Esophagus muscularis mucosa (tissue), 4 donors: ENCODE data around the gene KIAA1755. TPM values are rescaled to one million over a fixed set of nuclear protein-coding genes. Genes with fewer than 3 reads are reported as not detected.

ENCODE experiments used
- DNase-seq: peaks from one replicate; pipeline ENCODE4 v3.0.0-alpha.2; 2017; ENCODE audit errors: extremely low spot score
- H3K27ac ChIP-seq, 4 donors: fragments of 200-600 bp; sonication (generic); replicated peaks in 1 of 4; 1 replicate in 3 of 4; 2 replicates in 1 of 4; pipeline ENCODE4 v1.5.1; 2016 to 2019; ENCODE audit warnings: mild to moderate bottlenecking in 1 of 4
- H3K27me3 ChIP-seq, 4 donors: fragments of 200-600 bp; sonication (generic); one replicate each; pipeline versions ENCODE4 v1.5.1 to v1.6.0; 2016 to 2019
- H3K36me3 ChIP-seq, 4 donors: fragments of 200-600 bp; sonication (generic); one replicate each; pipeline ENCODE4 v1.5.1; 2016 to 2019
- H3K4me1 ChIP-seq, 4 donors: fragments of 200-600 bp; sonication (generic); one replicate each; pipeline ENCODE4 v1.5.1; 2016 to 2019
- H3K4me3 ChIP-seq, 4 donors: fragments of 200-600 bp; sonication (generic); 1 replicate in 2 of 4; 2 replicates in 2 of 4; pipeline ENCODE4 v1.5.1; 2016 to 2019; ENCODE audit warnings: mild to moderate bottlenecking in 4 of 4, moderate library complexity in 1 of 4
- H3K9me3 ChIP-seq, 4 donors: fragments of 200-600 bp; sonication (generic); 1 replicate in 3 of 4; 2 replicates in 1 of 4; pipeline ENCODE4 v1.5.1; 2016 to 2019
- EP300 ChIP-seq: sonication (generic); formaldehyde crosslinking; IDR thresholded peaks from one replicate; pipeline ENCODE4 v1.6.1; 2017; ENCODE audit warnings: antibody characterized with exemption
- POLR2A ChIP-seq: fragments of 450-650 bp; IDR thresholded peaks from one replicate; pipeline ENCODE4 v1.6.1; 2017; ENCODE audit warnings: antibody characterized with exemption, moderate library complexity, mild to moderate bottlenecking, low read depth
- POLR2AphosphoS5 ChIP-seq, 2 donors: sonication (generic); formaldehyde crosslinking; IDR thresholded peaks; one replicate each; pipeline ENCODE4 v1.6.1; 2017; ENCODE audit warnings: antibody characterized with exemption in 2 of 2
- WGBS: methylation state at CpG from one replicate; pipeline ENCODE4 v1.1.5; 2018; 5-methylcytosine and 5-hydroxymethylcytosine counted together
- intact Hi-C: fragments of 100-400 bp; cut with DNase I; formaldehyde crosslinking; loops from one replicate; pipeline ENCODE4 v1.15.1; 2023
- total RNA-seq, 4 donors: library from RNA; depleted of rRNA; stranded (reverse); fragments of >200 nt; gene quantifications; one replicate each; pipeline versions ENCODE4 v1.1.0 to v1.2.1, GENCODE V29; 2016
- TF ChIP-seq, protein P1 (sequence below), 3 experiments: fragments of 200-600 bp in 2 of 3; fragments of 450-650 bp in 1 of 3; sonication (generic) in 2 of 3; IDR thresholded peaks; one replicate each; pipeline ENCODE4 v1.5.1; 2017 to 2019; ENCODE audit warnings: antibody characterized with exemption in 3 of 3, mild to moderate bottlenecking in 2 of 3, moderate library complexity in 1 of 3

Gene KIAA1755
- total RNA-seq, 4 donors from 2014 or later, result 7.3 to 13.3 (median 8.5) TPM

DNA sequence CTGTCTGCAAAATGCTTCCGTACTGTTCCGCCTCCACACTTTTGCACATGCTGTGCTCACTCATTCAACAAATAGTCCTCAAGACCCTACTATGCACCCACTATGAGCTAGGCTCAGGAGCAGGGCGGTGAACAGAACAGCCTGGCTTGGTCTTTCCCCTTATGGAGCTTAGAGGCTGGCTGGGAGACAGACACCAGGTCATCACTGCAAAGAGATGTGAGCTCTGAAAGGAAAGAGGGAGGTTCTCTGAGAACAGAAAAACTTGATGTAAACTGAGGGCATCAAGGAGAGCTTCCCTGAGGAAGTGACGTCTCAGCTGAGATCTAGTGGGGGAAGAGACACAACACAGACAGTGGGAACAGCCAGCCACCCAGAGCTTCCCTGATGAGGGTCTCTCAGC, 64.5 kb downstream of the KIAA1755 start:
- 87% methylated on average over 4 of the region's 4 CpGs for WGBS
- Histone ChIP-seq H3K4me1 (peaks cover 3 to 12% (median 10%) of the 10 kb centered on the region in 4 donors), H3K9me3 (no peaks in the 10 kb centered on the region), H3K27ac (no peak overlapping the region), H3K36me3 (no peaks in the 10 kb centered on the region), H3K4me3 (no peak overlapping the region), H3K27me3 (peaks cover 0 to 6% (median 0%) of the 10 kb centered on the region in 4 donors)
- intact Hi-C loops, result no loop called here
- TF ChIP-seq POLR2AphosphoS5 (IDR thresholded peaks at IDR 0.05), result no peak
- TF ChIP-seq, protein P1, sequence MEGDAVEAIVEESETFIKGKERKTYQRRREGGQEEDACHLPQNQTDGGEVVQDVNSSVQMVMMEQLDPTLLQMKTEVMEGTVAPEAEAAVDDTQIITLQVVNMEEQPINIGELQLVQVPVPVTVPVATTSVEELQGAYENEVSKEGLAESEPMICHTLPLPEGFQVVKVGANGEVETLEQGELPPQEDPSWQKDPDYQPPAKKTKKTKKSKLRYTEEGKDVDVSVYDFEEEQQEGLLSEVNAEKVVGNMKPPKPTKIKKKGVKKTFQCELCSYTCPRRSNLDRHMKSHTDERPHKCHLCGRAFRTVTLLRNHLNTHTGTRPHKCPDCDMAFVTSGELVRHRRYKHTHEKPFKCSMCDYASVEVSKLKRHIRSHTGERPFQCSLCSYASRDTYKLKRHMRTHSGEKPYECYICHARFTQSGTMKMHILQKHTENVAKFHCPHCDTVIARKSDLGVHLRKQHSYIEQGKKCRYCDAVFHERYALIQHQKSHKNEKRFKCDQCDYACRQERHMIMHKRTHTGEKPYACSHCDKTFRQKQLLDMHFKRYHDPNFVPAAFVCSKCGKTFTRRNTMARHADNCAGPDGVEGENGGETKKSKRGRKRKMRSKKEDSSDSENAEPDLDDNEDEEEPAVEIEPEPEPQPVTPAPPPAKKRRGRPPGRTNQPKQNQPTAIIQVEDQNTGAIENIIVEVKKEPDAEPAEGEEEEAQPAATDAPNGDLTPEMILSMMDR (IDR thresholded peaks at IDR 0.05), result no peak
- no peak for TF ChIP-seq POLR2A
- TF ChIP-seq EP300, result no peak
- no peak for DNase-seq

DNA sequence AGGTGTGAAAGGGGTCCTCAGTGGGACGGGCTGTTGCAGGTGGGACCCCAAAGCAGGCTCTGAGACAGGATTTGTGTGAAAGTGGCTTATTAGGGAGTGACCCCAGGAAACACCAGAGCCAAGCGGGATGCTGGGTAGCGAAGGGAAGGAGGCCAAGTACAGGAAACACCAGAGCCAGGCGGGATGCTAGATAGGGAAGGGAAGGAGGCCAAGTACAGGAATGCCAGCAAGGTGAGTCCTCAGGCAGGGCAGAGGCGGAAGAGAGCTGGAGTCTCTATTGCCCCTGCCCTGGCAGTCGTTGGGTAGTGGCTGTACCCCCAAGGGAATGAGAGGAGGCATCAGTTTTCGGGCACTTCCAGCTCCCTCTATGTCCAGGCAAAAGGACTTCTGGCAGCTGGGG, 65.0 kb downstream of the KIAA1755 start:
- Histone ChIP-seq H3K9me3 (no peaks in the 10 kb centered on the region), H3K4me1 (peaks cover 3 to 18% (median 15%) of the 10 kb centered on the region in 4 donors), H3K36me3 (no peaks in the 10 kb centered on the region), H3K27ac (no peak overlapping the region), H3K27me3 (peaks cover 0 to under 1% (median 0%) of the 10 kb centered on the region in 4 donors), H3K4me3 (no peak overlapping the region)
- intact Hi-C loops, result no loop called here
- no peak for DNase-seq
- 93% methylated on average over 7 of the region's 7 CpGs for WGBS
- no peak for TF ChIP-seq POLR2A
- TF ChIP-seq, protein P1 (IDR thresholded peaks at IDR 0.05), result no peak
- TF ChIP-seq POLR2AphosphoS5 (IDR thresholded peaks at IDR 0.05), result no peak
- TF ChIP-seq EP300, result no peak

DNA sequence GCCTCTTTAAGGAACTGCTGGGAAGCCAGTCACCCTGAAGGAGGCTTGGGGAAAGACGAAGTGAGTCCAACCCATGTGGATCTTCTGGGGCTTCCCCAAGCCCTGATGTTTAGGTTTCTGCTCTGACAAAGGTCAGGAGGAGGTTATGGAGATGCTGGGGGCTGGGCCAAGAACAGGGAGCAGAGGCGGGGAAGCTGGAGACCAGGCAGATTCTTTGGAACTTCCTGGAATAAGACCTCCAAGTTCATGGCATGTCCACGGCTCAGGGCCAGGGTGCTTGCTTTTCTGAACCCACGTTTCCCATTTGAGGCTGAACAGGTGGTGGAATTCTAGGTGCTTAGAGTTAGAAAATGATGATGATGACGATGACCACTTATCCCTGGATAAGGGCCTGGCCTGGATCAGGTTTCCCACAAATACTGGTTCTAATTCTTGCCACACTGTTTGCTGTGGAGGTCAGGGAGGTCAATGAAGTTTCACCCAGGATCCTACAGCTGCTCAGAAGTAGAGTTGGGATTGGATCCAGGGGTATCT, 65.5 kb downstream of the KIAA1755 start:
- 72% methylated on average over 5 of the region's 5 CpGs for WGBS
- Histone ChIP-seq H3K27ac (no peak overlapping the region), H3K9me3 (no peaks in the 10 kb centered on the region), H3K36me3 (no peaks in the 10 kb centered on the region), H3K27me3 (no peaks in the 10 kb centered on the region), H3K4me3 (no peak overlapping the region), H3K4me1 (peaks cover 3 to 21% (median 16%) of the 10 kb centered on the region in 4 donors)
- intact Hi-C loops, result no loop called here
- DNase-seq, result no peak
- TF ChIP-seq EP300 (no peak), POLR2AphosphoS5 (IDR thresholded peaks at IDR 0.05) (no peak), POLR2A (no peak)
- TF ChIP-seq, protein P1 (IDR thresholded peaks at IDR 0.05), result no peak

DNA sequence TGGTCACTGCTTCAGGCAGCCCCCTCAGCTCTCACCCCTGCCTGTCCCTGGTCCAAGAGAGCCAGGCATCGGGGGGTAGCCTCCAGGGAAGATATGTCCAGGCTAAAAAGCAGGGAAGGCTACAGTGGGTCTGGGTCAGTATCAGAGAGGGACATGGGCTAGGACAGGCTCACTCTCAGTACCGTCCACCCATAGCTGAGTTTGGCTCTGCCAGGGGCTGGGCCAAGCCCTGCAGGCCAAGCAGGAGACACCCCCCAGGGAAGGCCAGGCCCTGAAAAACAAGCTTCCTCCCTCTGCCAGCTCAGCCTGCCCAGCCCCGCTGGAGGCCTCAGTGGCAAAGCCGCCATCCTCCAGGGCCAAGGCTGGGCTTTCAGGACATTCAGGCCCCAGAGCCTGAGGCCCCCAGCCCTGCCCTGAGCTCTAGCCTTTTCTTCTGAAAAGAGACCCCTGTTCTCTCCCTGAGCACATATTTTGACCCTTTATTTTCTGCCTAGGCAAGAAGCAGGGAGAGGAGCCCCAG, 66.9 kb downstream of the KIAA1755 start:
- 100% methylated on average over 2 of the region's 4 CpGs for WGBS
- TF ChIP-seq, protein P1 (IDR thresholded peaks at IDR 0.05), result no peak
- TF ChIP-seq EP300, result no peak
- no peak for TF ChIP-seq POLR2A
- TF ChIP-seq POLR2AphosphoS5 (IDR thresholded peaks at IDR 0.05), result no peak
- Histone ChIP-seq H3K4me3 (no peak overlapping the region), H3K27ac (no peak overlapping the region), H3K27me3 (no peaks in the 10 kb centered on the region), H3K9me3 (no peaks in the 10 kb centered on the region), H3K36me3 (no peaks in the 10 kb centered on the region), H3K4me1 (peaks cover 3 to 21% (median 16%) of the 10 kb centered on the region in 4 donors)
- intact Hi-C loops, result no loop called here
- DNase-seq, result no peak
